ENCODE data around the gene CLASP2.

Gene CLASP2

GRCh38 chr3:33488246-33488645 lies 229.8 kb downstream of the CLASP2 start:
- no peaks in the 10 kb centered on the region for H3K27me3 ChIP-seq (ENCODE audit: insufficient read depth, low read length, poor library complexity)
- H3K9ac ChIP-seq (ENCODE audit: low read depth, low read length) = no peak overlapping the region
- H3K9me3 ChIP-seq (ENCODE audit: insufficient read depth, low read length, severe bottlenecking) = no peaks in the 10 kb centered on the region
- no peak overlapping the region for H3K4me2 ChIP-seq (ENCODE audit: insufficient read depth, low read length)
- H3K27ac ChIP-seq (ENCODE audit: low read length) = no peak overlapping the region
- H3K36me3 ChIP-seq (ENCODE audit: insufficient read depth, low read length) = no peaks in the 10 kb centered on the region
- no peaks in the 10 kb centered on the region for H4K20me1 ChIP-seq (ENCODE audit: insufficient read depth, low read length)
- TF ChIP-seq EZH2 (IDR thresholded peaks at IDR 0.05; ENCODE audit: borderline replicate concordance, low read depth, low read length, severe bottlenecking) (no peak), CTCF (IDR thresholded peaks at IDR 0.05; ENCODE audit: borderline replicate concordance, extremely low read depth, low read length, poor library complexity, severe bottlenecking) (no peak)
- no peak overlapping the region for H3K4me3 ChIP-seq (ENCODE audit: low read depth in 1 of 2, low read length in 2 of 2)
- DNase-seq (no peak), ATAC-seq (ENCODE audit: insufficient read depth, low read depth) (no peak)
- no peak overlapping the region for H2AFZ ChIP-seq (ENCODE audit: low read depth, low read length)
- H3K79me2 ChIP-seq (ENCODE audit: insufficient read depth, low read length) = no peaks in the 10 kb centered on the region
- H3K4me1 ChIP-seq (ENCODE audit: insufficient read depth, low read length) = no peaks in the 10 kb centered on the region

- peaks cover 6% of the 10 kb centered on the region for H3K9me3 ChIP-seq (ENCODE audit: insufficient read depth, low read length, severe bottlenecking)
- no peaks in the 10 kb centered on the region for H3K79me2 ChIP-seq (ENCODE audit: insufficient read depth, low read length)
- H3K9ac ChIP-seq (ENCODE audit: low read depth, low read length) = no peak overlapping the region
- H2AFZ ChIP-seq (ENCODE audit: low read depth, low read length) = no peak overlapping the region
- no peak for DNase-seq
- ATAC-seq (ENCODE audit: insufficient read depth, low read depth) = no peak
- no peak overlapping the region for H3K27ac ChIP-seq (ENCODE audit: low read length)
- H3K4me1 ChIP-seq (ENCODE audit: insufficient read depth, low read length) = no peaks in the 10 kb centered on the region
- H3K27me3 ChIP-seq (ENCODE audit: insufficient read depth, low read length, poor library complexity) = no peaks in the 10 kb centered on the region
- H4K20me1 ChIP-seq (ENCODE audit: insufficient read depth, low read length) = no peaks in the 10 kb centered on the region
- no peak overlapping the region for H3K4me3 ChIP-seq (ENCODE audit: low read depth in 1 of 2, low read length in 2 of 2)
- H3K36me3 ChIP-seq (ENCODE audit: insufficient read depth, low read length) = no peaks in the 10 kb centered on the region
- no peak overlapping the region for H3K4me2 ChIP-seq (ENCODE audit: insufficient read depth, low read length)
- TF ChIP-seq EZH2 (IDR thresholded peaks at IDR 0.05; ENCODE audit: borderline replicate concordance, low read depth, low read length, severe bottlenecking) = no peak
These were observed 235.9 kb downstream of the CLASP2 start for GRCh38 chr3:33482111-33482521.

- Histone ChIP-seq H3K27me3 (ENCODE audit: insufficient read depth, low read length, poor library complexity) (no peaks in the 10 kb centered on the region), H3K9ac (ENCODE audit: low read depth, low read length) (no peak overlapping the region), H4K20me1 (ENCODE audit: insufficient read depth, low read length) (no peaks in the 10 kb centered on the region), H3K4me2 (ENCODE audit: insufficient read depth, low read length) (no peak overlapping the region), H3K9me3 (ENCODE audit: insufficient read depth, low read length, severe bottlenecking) (no peaks in the 10 kb centered on the region), H3K4me1 (ENCODE audit: insufficient read depth, low read length) (no peaks in the 10 kb centered on the region), H3K27ac (ENCODE audit: low read length) (no peak overlapping the region), H3K4me3 (ENCODE audit: low read depth in 1 of 2, low read length in 2 of 2) (no peak overlapping the region), H2AFZ (ENCODE audit: low read depth, low read length) (no peak overlapping the region), H3K79me2 (ENCODE audit: insufficient read depth, low read length) (no peaks in the 10 kb centered on the region), H3K36me3 (ENCODE audit: insufficient read depth, low read length) (no peaks in the 10 kb centered on the region)
- ATAC-seq (ENCODE audit: insufficient read depth, low read depth) (no peak), DNase-seq (no peak)
- no peak for TF ChIP-seq CTCF (IDR thresholded peaks at IDR 0.05; ENCODE audit: borderline replicate concordance, extremely low read depth, low read length, poor library complexity, severe bottlenecking)
- no peak for TF ChIP-seq EZH2 (IDR thresholded peaks at IDR 0.05; ENCODE audit: borderline replicate concordance, low read depth, low read length, severe bottlenecking)
These were observed 243.2 kb downstream of the CLASP2 start for GRCh38 chr3:33474896-33475295.

GRCh38 chr3:33473813-33474212 lies 244.2 kb downstream of the CLASP2 start:
- H3K9me3 ChIP-seq (ENCODE audit: insufficient read depth, low read length, severe bottlenecking) = no peaks in the 10 kb centered on the region
- H3K79me2 ChIP-seq (ENCODE audit: insufficient read depth, low read length) = no peaks in the 10 kb centered on the region
- DNase-seq (no peak), ATAC-seq (ENCODE audit: insufficient read depth, low read depth) (no peak)
- no peaks in the 10 kb centered on the region for H3K27me3 ChIP-seq (ENCODE audit: insufficient read depth, low read length, poor library complexity)
- no peaks in the 10 kb centered on the region for H3K36me3 ChIP-seq (ENCODE audit: insufficient read depth, low read length)
- H3K9ac ChIP-seq (ENCODE audit: low read depth, low read length) = no peak overlapping the region
- no peaks in the 10 kb centered on the region for H3K4me1 ChIP-seq (ENCODE audit: insufficient read depth, low read length)
- TF ChIP-seq CTCF (IDR thresholded peaks at IDR 0.05; ENCODE audit: borderline replicate concordance, extremely low read depth, low read length, poor library complexity, severe bottlenecking) = no peak
- TF ChIP-seq EZH2 (IDR thresholded peaks at IDR 0.05; ENCODE audit: borderline replicate concordance, low read depth, low read length, severe bottlenecking) = no peak
- no peak overlapping the region for H3K4me2 ChIP-seq (ENCODE audit: insufficient read depth, low read length)
- no peak overlapping the region for H3K4me3 ChIP-seq (ENCODE audit: low read depth in 1 of 2, low read length in 2 of 2)
- no peaks in the 10 kb centered on the region for H4K20me1 ChIP-seq (ENCODE audit: insufficient read depth, low read length)
- H3K27ac ChIP-seq (ENCODE audit: low read length) = no peak overlapping the region
- H2AFZ ChIP-seq (ENCODE audit: low read depth, low read length) = no peak overlapping the region

All from DND-41 (cell line).